ENCODE measurements around the gene C1QTNF8. TPM values are rescaled to one million over a fixed set of nuclear protein-coding genes. Genes with fewer than 3 reads are reported as not detected.

C1QTNF8 gene
- total and polyA plus RNA-seq, 2 of the 8 experiments (the other 6 are each of a cell fraction or from before 2014, with no cell fraction given) = not detected

- H3K27ac ChIP-seq (ENCODE audit: low read depth, low read length) = no peak overlapping the region
- no peak overlapping the region for H3K4me2 ChIP-seq (ENCODE audit: insufficient read depth in 1 of 2, low read depth in 2 of 2, low read length in 2 of 2)
- ChIA-PET CTCF (ENCODE audit: partially characterized antibody) (interaction anchor here (0.6 to 1.0 kb wide), 2 partner anchors 9 to 280 kb away, joined by 3 to 5 read pairs; no protein-coding TSS in a partner anchor), POLR2A (ENCODE audit: partially characterized antibody) (no interaction called here)
- 91% methylated on average over 12 of the region's 29 CpGs; no CpG with 5 or more reads in 1 of the 2 experiments for WGBS, 2 experiments (ENCODE audit: extremely low coverage in 1 of 2, insufficient coverage in 1 of 2, insufficient read length in 1 of 2, insufficient replicate concordance in 2 of 2, low coverage in 1 of 2, low lambda C conversion rate in 2 of 2, missing lambda C conversion rate in 1 of 2)
- no peak overlapping the region for H2BK5ac ChIP-seq (ENCODE audit: low read depth, low read length)
- H2AK5ac ChIP-seq (ENCODE audit: low read depth, low read length) = no peak overlapping the region
- no peak overlapping the region for H3K9ac ChIP-seq (replicated peaks in 1 of 4; ENCODE audit: extremely low read depth in 1 of 4, low read depth in 3 of 4, low read length in 3 of 4)
- no peaks in the 10 kb centered on the region for H3K36me3 ChIP-seq (ENCODE audit: control insufficient read depth in 2 of 4, insufficient read depth in 4 of 4, low read length in 3 of 4)
- H3K27me3 ChIP-seq (replicated peaks in 1 of 4; ENCODE audit: control insufficient read depth in 3 of 4, extremely low read depth in 1 of 4, insufficient read depth in 3 of 4, low read length in 3 of 4) = no peaks in the 10 kb centered on the region
- H2BK120ac ChIP-seq (replicated peaks; ENCODE audit: low read depth, low read length) = no peak overlapping the region
- no peak overlapping the region for H4K5ac ChIP-seq (ENCODE audit: insufficient read length, low read depth, low read length)
- H2BK12ac ChIP-seq (ENCODE audit: low read depth, low read length) = no peak overlapping the region
- H3K9me3 ChIP-seq (ENCODE audit: insufficient read depth in 2 of 2, low read depth in 1 of 2, low read length in 1 of 2) = peaks cover 0 to 4% of the 10 kb centered on the region in 2 experiments; a peak in 1 of 4 replicates
- H2BK20ac ChIP-seq (ENCODE audit: low read length) = no peak overlapping the region
- H3K4me1 ChIP-seq (replicated peaks in 1 of 4; ENCODE audit: control insufficient read depth in 3 of 4, insufficient read depth in 4 of 4, low read length in 3 of 4) = peaks cover 0 to 10% (median 5%) of the 10 kb centered on the region in 4 experiments; a peak in 5 of 7 replicates
- no peak overlapping the region; the same call in 1 of the 2 replicates for H4K8ac ChIP-seq (ENCODE audit: extremely low read depth, insufficient read depth, low read length)
- no peak for DNase-seq (ENCODE audit: low read depth in 1 of 2, low spot score in 2 of 2)
- peaks cover 0 to 2% of the 10 kb centered on the region in 2 experiments for H4K20me1 ChIP-seq (replicated peaks in 1 of 2; ENCODE audit: control insufficient read depth in 1 of 2, insufficient read depth in 2 of 2, low read length in 2 of 2)
- no peak for TF ChIP-seq TBP (IDR thresholded peaks at IDR 0.05; ENCODE audit: low read depth, low read length)
- TF ChIP-seq SIN3A (conservative IDR thresholded peaks at IDR 0.05 in 1 of 2, IDR thresholded peaks at IDR 0.05 in 1 of 2; ENCODE audit: low read depth in 1 of 2, low read length in 2 of 2) = no peak
- TF ChIP-seq RAD21 (IDR thresholded peaks at IDR 0.05 in 1 of 2, conservative IDR thresholded peaks at IDR 0.05 in 1 of 2; ENCODE audit: low read depth in 2 of 2, low read length in 2 of 2) = no peak
- TF ChIP-seq ASH2L (IDR thresholded peaks at IDR 0.05; ENCODE audit: low read length) = no peak
- no peak for TF ChIP-seq CBX8 (IDR thresholded peaks at IDR 0.05; ENCODE audit: borderline replicate concordance, low read depth, low read length)
- TF ChIP-seq YY1 (IDR thresholded peaks at IDR 0.05; ENCODE audit: low read depth, low read length) = no peak
- TF ChIP-seq POU5F1 (IDR thresholded peaks at IDR 0.05; ENCODE audit: low read depth, low read length) = no peak
- no peak for TF ChIP-seq KDM5A (IDR thresholded peaks at IDR 0.05; ENCODE audit: low read length)
- TF ChIP-seq RBBP5 (IDR thresholded peaks at IDR 0.05; ENCODE audit: borderline replicate concordance, low read depth, low read length) = no peak
- H3K4ac ChIP-seq (replicated peaks; ENCODE audit: insufficient read length, low read depth, low read length) = no peak overlapping the region
- H4K91ac ChIP-seq (replicated peaks; ENCODE audit: insufficient read length, low read length) = no peak overlapping the region
- H3K56ac ChIP-seq (replicated peaks; ENCODE audit: insufficient read length, low read depth, low read length) = no peak overlapping the region
- no peak overlapping the region for H2BK15ac ChIP-seq (ENCODE audit: low read length)
- H3K23me2 ChIP-seq (ENCODE audit: low read depth, low read length) = no peaks in the 10 kb centered on the region
- H3K79me1 ChIP-seq (ENCODE audit: low read depth, low read length) = no peaks in the 10 kb centered on the region
- H3K14ac ChIP-seq (ENCODE audit: insufficient read length) = no peak overlapping the region
- FAIRE-seq = no peak
- no peaks in the 10 kb centered on the region for H3K79me2 ChIP-seq (ENCODE audit: control insufficient read depth in 1 of 2, insufficient read depth in 2 of 2, low read length in 2 of 2)
- H3K18ac ChIP-seq (ENCODE audit: extremely low read depth, low read length) = no peak overlapping the region
- no peak overlapping the region for H3K4me3 ChIP-seq (ENCODE audit: extremely low read depth in 1 of 4, insufficient read depth in 2 of 4, low read depth in 3 of 4, low read length in 4 of 4)
- H2AFZ ChIP-seq (ENCODE audit: low read length) = no peak overlapping the region
- no peak overlapping the region for H3K23ac ChIP-seq (ENCODE audit: insufficient read length)
Observed at GRCh38 chr16:1094601-1095449, 1.2 kb downstream of the C1QTNF8 start.

All from H1 (cell line).